Hepatocyte (in vitro differentiated cells): ENCODE data around the gene MSH3. TPM values are rescaled to one million over a fixed set of nuclear protein-coding genes. Genes with fewer than 3 reads are reported as not detected.

Experiments
- DNase-seq: peaks from one replicate; pipeline ENCODE4 v3.0.0-alpha.2; 2016; ENCODE audit warnings: low spot score
- H2AFZ ChIP-seq: fragments of 200-600 bp; sonication (generic); 2 replicates; pipeline ENCODE4 v1.6.0; 2016; ENCODE audit warnings: antibody characterized with exemption, mild to moderate bottlenecking
- H3K27ac ChIP-seq: fragments of 200-600 bp; sonication (generic); 2 replicates; pipeline ENCODE4 v1.5.1; 2016; ENCODE audit warnings: mild to moderate bottlenecking
- H3K27me3 ChIP-seq: fragments of 200-600 bp; sonication (generic); 2 replicates; pipeline ENCODE4 v1.6.1; 2016
- H3K36me3 ChIP-seq: fragments of 200-600 bp; sonication (generic); replicated peaks from 2 replicates; pipeline ENCODE4 v1.5.1; 2016; ENCODE audit warnings: low read depth; ENCODE audit not compliant: insufficient read depth
- H3K4me1 ChIP-seq: fragments of 200-600 bp; sonication (generic); 2 replicates; pipeline ENCODE4 v1.5.1; 2016; ENCODE audit warnings: mild to moderate bottlenecking, moderate library complexity; ENCODE audit not compliant: insufficient read depth
- H3K4me2 ChIP-seq: fragments of 200-600 bp; sonication (generic); 2 replicates; pipeline ENCODE4 v1.6.0; 2016
- H3K4me3 ChIP-seq: fragments of 200-600 bp; sonication (generic); 2 replicates; pipeline ENCODE4 v1.5.1; 2016; ENCODE audit warnings: mild to moderate bottlenecking
- H3K79me2 ChIP-seq: fragments of 200-600 bp; sonication (generic); 2 replicates; pipeline ENCODE4 v1.6.0; 2017; ENCODE audit warnings: mild to moderate bottlenecking
- H3K9me2 ChIP-seq: fragments of 200-600 bp; sonication (generic); replicated peaks from 2 replicates; pipeline ENCODE4 v1.6.0; 2017; ENCODE audit warnings: mild to moderate bottlenecking; ENCODE audit not compliant: insufficient read depth
- H3K9me3 ChIP-seq: fragments of 200-600 bp; sonication (generic); 2 replicates; pipeline ENCODE4 v1.5.1; 2016; ENCODE audit warnings: low read depth, mild to moderate bottlenecking
- H4K20me1 ChIP-seq: fragments of 200-600 bp; sonication (generic); 2 replicates; pipeline ENCODE4 v1.6.0; 2016; ENCODE audit warnings: mild to moderate bottlenecking; ENCODE audit not compliant: insufficient read depth, poor library complexity, severe bottlenecking
- CTCF ChIP-seq: fragments of 200-600 bp; sonication (generic); IDR thresholded peaks from 2 replicates; pipeline ENCODE4 v1.5.1; 2016; ENCODE audit warnings: antibody characterized with exemption, mild to moderate bottlenecking; ENCODE audit not compliant: poor library complexity
- EZH2 ChIP-seq: fragments of 200-600 bp; sonication (generic); IDR thresholded peaks from 2 replicates; pipeline ENCODE4 v1.6.1; 2016; ENCODE audit warnings: antibody characterized with exemption, mild to moderate bottlenecking, borderline replicate concordance
- EZH2phosphoT487 ChIP-seq: fragments of 200-600 bp; sonication (generic); IDR thresholded peaks from one replicate; pipeline ENCODE4 v1.6.1; 2018; ENCODE audit warnings: antibody characterized with exemption, mild to moderate bottlenecking, low read depth, moderate library complexity; ENCODE audit not compliant: unreplicated experiment, severe bottlenecking
- WGBS: methylation state at CpG from one replicate; pipeline ENCODE4 v1.1.6; 2016; ENCODE audit warnings: low lambda C conversion rate; ENCODE audit errors: missing lambda C conversion rate; 5-methylcytosine and 5-hydroxymethylcytosine counted together
- polyA plus RNA-seq: library from polyadenylated mRNA; unstranded; fragments of >200 nt; fragmentation: Nextera tagmentation; extraction: Ambion mirVana; gene quantifications from 2 replicates; pipeline ENCODE4 v1.2.1, GENCODE V29; 2016
- total RNA-seq: library from RNA; depleted of rRNA; stranded (reverse); fragments of >200 nt; gene quantifications from 2 replicates; pipeline ENCODE4 v1.2.3, GENCODE V29; 2014

Gene MSH3
- total and polyA plus RNA-seq, 2 experiments from 2014 or later = 8.1 to 13.2 TPM

GRCh38 chr5:80763211-80763610 lies 108.8 kb downstream of the MSH3 start:
- Histone ChIP-seq H3K4me2 (no peak overlapping the region), H2AFZ (no peak overlapping the region), H3K4me1 (no peaks in the 10 kb centered on the region), H3K36me3 (no peaks in the 10 kb centered on the region), H3K79me2 (no peaks in the 10 kb centered on the region), H3K4me3 (no peak overlapping the region), H3K9me2 (no peaks in the 10 kb centered on the region), H4K20me1 (no peaks in the 10 kb centered on the region), H3K9me3 (no peaks in the 10 kb centered on the region), H3K27ac (no peak overlapping the region), H3K27me3 (no peaks in the 10 kb centered on the region)
- TF ChIP-seq EZH2 (no peak), EZH2phosphoT487 (no peak), CTCF (no peak)
- 55% methylated on average over 3 of the region's 3 CpGs for WGBS
- DNase-seq = no peak

GRCh38 chr5:80763873-80764647 lies 109.6 kb downstream of the MSH3 start:
- Histone ChIP-seq H3K27ac (no peak overlapping the region), H4K20me1 (no peaks in the 10 kb centered on the region), H3K36me3 (no peaks in the 10 kb centered on the region), H3K9me3 (no peaks in the 10 kb centered on the region), H3K27me3 (no peaks in the 10 kb centered on the region), H3K79me2 (no peaks in the 10 kb centered on the region), H2AFZ (no peak overlapping the region), H3K9me2 (no peaks in the 10 kb centered on the region), H3K4me1 (no peaks in the 10 kb centered on the region), H3K4me2 (no peak overlapping the region), H3K4me3 (no peak overlapping the region)
- peak; percentile 75 for TF ChIP-seq EZH2phosphoT487
- TF ChIP-seq EZH2 = no peak
- no peak for DNase-seq
- WGBS = 78% methylated on average over 5 of the region's 5 CpGs

- no peaks in the 10 kb centered on the region for H3K4me1 ChIP-seq
- H3K27me3 ChIP-seq = no peaks in the 10 kb centered on the region
- no peak for DNase-seq
- no peaks in the 10 kb centered on the region for H3K79me2 ChIP-seq
- H3K4me2 ChIP-seq = no peak overlapping the region
- no peak overlapping the region for H3K4me3 ChIP-seq
- TF ChIP-seq EZH2 (no peak), EZH2phosphoT487 (no peak), CTCF (no peak)
- 100% methylated on average over 1 of the region's 1 CpG for WGBS
- H3K9me3 ChIP-seq = no peaks in the 10 kb centered on the region
- no peak overlapping the region for H3K27ac ChIP-seq
- H3K36me3 ChIP-seq = no peaks in the 10 kb centered on the region
- H3K9me2 ChIP-seq = no peaks in the 10 kb centered on the region
- no peak overlapping the region for H2AFZ ChIP-seq
- no peaks in the 10 kb centered on the region for H4K20me1 ChIP-seq
Observed at GRCh38 chr5:80764786-80765185, 110.3 kb downstream of the MSH3 start.

- TF ChIP-seq CTCF = no peak
- no peak for TF ChIP-seq EZH2
- no peak for TF ChIP-seq EZH2phosphoT487
- Histone ChIP-seq H3K9me3 (no peaks in the 10 kb centered on the region), H3K36me3 (no peaks in the 10 kb centered on the region), H3K4me2 (no peak overlapping the region), H3K9me2 (no peaks in the 10 kb centered on the region), H3K27me3 (no peaks in the 10 kb centered on the region), H3K4me1 (no peaks in the 10 kb centered on the region), H2AFZ (no peak overlapping the region), H3K4me3 (no peak overlapping the region), H4K20me1 (no peaks in the 10 kb centered on the region), H3K79me2 (no peaks in the 10 kb centered on the region), H3K27ac (no peak overlapping the region)
- no peak for DNase-seq
- WGBS = 93% methylated on average over 4 of the region's 4 CpGs
Observed at GRCh38 chr5:80777347-80778287, 123.2 kb downstream of the MSH3 start.
